Peyer's patch (tissue), 4 donors: ENCODE results near the gene KAZN. TPM values are rescaled to one million over a fixed set of nuclear protein-coding genes. Genes with fewer than 3 reads are reported as not detected.

Source experiments
- DNase-seq, 3 donors: peaks; one replicate each; pipeline ENCODE4 v3.0.0-alpha.2; 2017 to 2019
- H3K27ac ChIP-seq, 4 donors: fragments of 200-600 bp; sonication (generic); one replicate each; pipeline ENCODE4 v1.5.1; 2016 to 2019
- H3K27me3 ChIP-seq, 2 donors: fragments of 200-600 bp; sonication (generic); one replicate each; pipeline ENCODE4 v1.5.1; 2019
- H3K36me3 ChIP-seq, 3 donors: fragments of 200-600 bp; sonication (generic); one replicate each; pipeline ENCODE4 v1.5.1; 2016 to 2019
- H3K4me1 ChIP-seq, 4 donors: fragments of 200-600 bp; sonication (generic); one replicate each; pipeline ENCODE4 v1.5.1; 2016 to 2019
- H3K4me3 ChIP-seq, 4 donors: fragments of 200-600 bp; sonication (generic); 1 replicate in 3 of 4; 2 replicates in 1 of 4; pipeline ENCODE4 v1.5.1; 2016 to 2019; ENCODE audit warnings: mild to moderate bottlenecking in 1 of 4
- H3K9me3 ChIP-seq, 4 donors: fragments of 200-600 bp; sonication (generic); one replicate each; pipeline ENCODE4 v1.5.1; 2016 to 2019; ENCODE audit warnings: mild to moderate bottlenecking in 1 of 4
- CTCF ChIP-seq, 6 experiments: fragments of 450-650 bp in 4 of 6; fragments of 200-600 bp in 2 of 6; sonication (generic) in 1 of 6; IDR thresholded peaks; one replicate each; pipeline ENCODE4 v1.5.1; 2017 to 2019; ENCODE audit warnings: antibody characterized with exemption in 6 of 6, mild to moderate bottlenecking in 3 of 6, moderate library complexity in 1 of 6
- POLR2A ChIP-seq, 2 donors: fragments of 450-650 bp; IDR thresholded peaks; one replicate each; pipeline ENCODE4 v1.5.1; 2017; ENCODE audit warnings: antibody characterized with exemption in 2 of 2, mild to moderate bottlenecking in 2 of 2, moderate library complexity in 2 of 2
- total RNA-seq, 4 donors: library from RNA; depleted of rRNA; stranded (reverse); fragments of >200 nt; gene quantifications; one replicate each; pipeline ENCODE4 v1.1.0, GENCODE V29; 2016

KAZN gene
- total RNA-seq, 4 donors from 2014 or later, result 14.9 to 25.5 (median 21.7) TPM

DNA sequence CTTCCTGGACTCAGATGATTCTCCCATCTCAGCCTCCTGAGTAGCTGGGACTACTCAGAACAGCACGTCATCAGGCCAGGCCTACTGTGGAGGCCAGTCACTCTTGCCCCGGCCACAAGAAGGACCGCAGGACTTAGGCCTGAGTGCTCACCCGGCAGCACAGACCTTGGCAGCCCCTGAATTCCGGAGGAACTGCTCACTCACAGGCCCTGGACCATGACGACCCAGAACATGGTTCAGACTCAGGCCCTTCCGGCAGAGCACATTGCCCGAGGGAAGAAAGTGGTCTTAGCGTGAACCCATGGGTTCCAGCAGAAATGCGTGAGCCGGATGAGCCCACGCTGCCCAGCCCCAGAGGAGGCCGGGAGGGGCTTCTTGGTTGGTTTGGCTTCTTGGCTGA lies 377.8 kb downstream of the KAZN start:
- H3K4me3 ChIP-seq, result no peak overlapping the region
- no peaks in the 10 kb centered on the region for H3K36me3 ChIP-seq
- no peak overlapping the region for H3K27ac ChIP-seq
- peaks cover 0 to 5% (median 0%) of the 10 kb centered on the region in 4 donors for H3K9me3 ChIP-seq
- H3K27me3 ChIP-seq, result no peaks in the 10 kb centered on the region
- TF ChIP-seq POLR2A (IDR thresholded peaks at IDR 0.05) (no peak), CTCF (IDR thresholded peaks at IDR 0.05) (no peak)
- no peaks in the 10 kb centered on the region for H3K4me1 ChIP-seq
- DNase-seq, result no peak

DNA sequence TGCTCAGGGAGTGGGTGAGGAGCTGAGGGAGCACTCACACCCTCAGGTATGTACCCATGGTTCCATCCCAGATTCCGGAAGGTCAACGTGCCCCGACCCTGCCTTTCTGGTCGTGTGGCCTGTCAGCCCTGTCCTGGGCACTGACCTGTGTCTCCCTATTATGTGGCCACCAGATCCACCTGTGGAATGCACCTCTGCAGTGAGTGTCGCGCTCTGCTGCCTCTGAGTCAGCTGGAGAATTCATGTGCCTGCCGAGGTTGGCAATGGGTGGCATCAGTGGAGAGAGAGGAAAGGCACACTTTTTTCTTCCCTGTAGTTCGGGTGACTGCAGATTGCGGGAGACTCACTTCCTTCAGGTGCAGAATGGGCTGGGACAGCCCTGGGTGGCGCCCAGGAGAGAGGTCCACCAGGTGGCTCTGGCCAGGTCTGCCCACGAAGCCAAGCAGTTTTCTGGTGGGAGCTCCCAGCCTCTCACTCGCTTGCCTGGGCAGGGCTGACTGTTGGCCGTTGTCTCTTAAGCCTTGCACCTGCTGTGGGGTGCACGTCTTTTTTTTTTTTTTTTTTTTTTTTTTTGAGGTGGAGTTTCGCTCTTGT lies 378.9 kb downstream of the KAZN start:
- Histone ChIP-seq H3K27ac (no peak overlapping the region), H3K4me3 (no peak overlapping the region)
- no peak for TF ChIP-seq CTCF (IDR thresholded peaks at IDR 0.05)
- no peak for TF ChIP-seq POLR2A (IDR thresholded peaks at IDR 0.05)

DNA sequence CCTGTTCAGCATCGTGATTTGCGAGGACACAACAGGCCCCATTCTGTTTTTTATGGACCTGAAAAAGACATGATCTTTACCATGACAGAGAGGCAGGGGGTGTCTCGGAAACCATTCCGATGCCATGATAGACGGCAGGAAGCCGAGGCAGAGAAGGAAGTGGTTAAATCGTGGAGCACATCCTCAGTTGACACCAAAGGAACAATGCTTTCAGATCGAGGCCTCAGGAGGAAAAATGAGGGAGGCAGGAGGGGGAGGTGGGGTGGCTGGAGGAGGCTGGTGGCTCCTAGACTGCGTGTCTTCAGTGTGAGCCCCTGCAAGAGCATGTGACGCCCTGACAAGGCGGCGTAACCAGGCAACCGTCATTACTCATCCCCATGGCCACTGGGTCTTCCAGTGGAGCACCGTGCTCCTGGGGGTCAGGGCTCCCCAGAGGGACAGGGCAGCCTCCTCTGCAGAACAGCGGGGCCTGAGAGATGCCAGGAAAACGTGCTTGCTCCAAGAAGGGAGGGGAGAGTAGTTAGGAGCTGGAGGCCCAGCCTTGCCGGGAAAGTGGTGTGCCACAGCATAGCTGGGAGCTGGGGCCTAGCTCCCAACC lies 382.2 kb downstream of the KAZN start:
- Histone ChIP-seq H3K4me1 (no peaks in the 10 kb centered on the region), H3K36me3 (no peaks in the 10 kb centered on the region), H3K4me3 (no peak overlapping the region), H3K27ac (no peak overlapping the region), H3K27me3 (no peaks in the 10 kb centered on the region), H3K9me3 (no peaks in the 10 kb centered on the region)
- DNase-seq, result no peak
- TF ChIP-seq POLR2A (IDR thresholded peaks at IDR 0.05), result no peak
- TF ChIP-seq CTCF (IDR thresholded peaks at IDR 0.05), result no peak

More for the DNA sequence above, 378.9 kb downstream of the KAZN start:
- Histone ChIP-seq H3K36me3 (no peaks in the 10 kb centered on the region), H3K9me3 (peaks cover 0 to 5% (median 0%) of the 10 kb centered on the region in 4 donors), H3K27me3 (no peaks in the 10 kb centered on the region), H3K4me1 (no peaks in the 10 kb centered on the region)
- DNase-seq, result no peak

- H3K4me3 ChIP-seq, result no peak overlapping the region
- H3K4me1 ChIP-seq, result no peaks in the 10 kb centered on the region
- H3K9me3 ChIP-seq, result no peaks in the 10 kb centered on the region
- no peaks in the 10 kb centered on the region for H3K27me3 ChIP-seq
- no peak overlapping the region for H3K27ac ChIP-seq
- H3K36me3 ChIP-seq, result no peaks in the 10 kb centered on the region
- no peak for TF ChIP-seq POLR2A (IDR thresholded peaks at IDR 0.05)
- DNase-seq, result no peak
These were observed 383.5 kb downstream of the KAZN start for GRCh38 chr1:14982029-14982428.

GRCh38 chr1:14983277-14983676 lies 384.8 kb downstream of the KAZN start:
- no peak for TF ChIP-seq POLR2A (IDR thresholded peaks at IDR 0.05)
- TF ChIP-seq CTCF (IDR thresholded peaks at IDR 0.05), result no peak
- Histone ChIP-seq H3K4me1 (no peaks in the 10 kb centered on the region), H3K27me3 (no peaks in the 10 kb centered on the region), H3K27ac (no peak overlapping the region), H3K9me3 (no peaks in the 10 kb centered on the region), H3K36me3 (no peaks in the 10 kb centered on the region), H3K4me3 (no peak overlapping the region)
- DNase-seq, result no peak

DNA sequence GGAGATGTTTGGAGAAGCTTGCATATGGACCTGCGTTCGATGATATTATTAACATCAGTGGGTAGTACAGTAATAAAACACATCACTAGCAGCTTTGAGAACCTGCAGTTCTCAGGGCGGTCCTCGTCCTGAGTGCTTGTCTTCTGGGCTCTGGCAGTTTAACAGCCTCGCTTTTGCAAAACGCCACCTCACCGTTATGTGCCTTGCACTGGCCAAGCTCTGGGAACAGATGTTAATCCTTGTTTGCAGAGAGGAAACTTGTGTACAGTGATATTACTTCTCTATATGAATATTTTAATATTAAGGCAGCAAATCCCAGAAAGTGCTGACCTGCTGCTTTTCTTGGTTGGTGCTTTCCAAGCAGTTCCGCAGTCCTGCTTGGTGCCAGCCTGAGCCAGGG lies 387.7 kb downstream of the KAZN start:
- H3K9me3 ChIP-seq, result no peaks in the 10 kb centered on the region
- TF ChIP-seq CTCF (IDR thresholded peaks at IDR 0.05), result no peak
- TF ChIP-seq POLR2A (IDR thresholded peaks at IDR 0.05), result no peak
- H3K36me3 ChIP-seq, result no peaks in the 10 kb centered on the region
- no peak for DNase-seq
- no peaks in the 10 kb centered on the region for H3K27me3 ChIP-seq
- no peaks in the 10 kb centered on the region for H3K4me1 ChIP-seq
- H3K4me3 ChIP-seq, result no peak overlapping the region
- H3K27ac ChIP-seq, result no peak overlapping the region
